GM18499 (cell line): ENCODE measurements around the gene B4GALT1.

ENCODE experiments used
- ATAC-seq: cut with Tn5 transposase; IDR thresholded peaks from one replicate; pipeline ENCODE4 v1.9.1; 2021; ENCODE audit warnings: moderate number of reproducible peaks; ENCODE audit not compliant: insufficient read depth, unreplicated experiment

Gene B4GALT1

GRCh38 chr9:33127881-33128280, 39.3 kb downstream of the B4GALT1 start:
- ATAC-seq = no peak

- ATAC-seq = no peak
Measured at GRCh38 chr9:33125871-33126823, 41.0 kb downstream of the B4GALT1 start.

- no peak for ATAC-seq
Measured at GRCh38 chr9:33125461-33125860, 41.7 kb downstream of the B4GALT1 start.

- no peak for ATAC-seq
Measured at GRCh38 chr9:33124751-33125381, 42.3 kb downstream of the B4GALT1 start.

DNA sequence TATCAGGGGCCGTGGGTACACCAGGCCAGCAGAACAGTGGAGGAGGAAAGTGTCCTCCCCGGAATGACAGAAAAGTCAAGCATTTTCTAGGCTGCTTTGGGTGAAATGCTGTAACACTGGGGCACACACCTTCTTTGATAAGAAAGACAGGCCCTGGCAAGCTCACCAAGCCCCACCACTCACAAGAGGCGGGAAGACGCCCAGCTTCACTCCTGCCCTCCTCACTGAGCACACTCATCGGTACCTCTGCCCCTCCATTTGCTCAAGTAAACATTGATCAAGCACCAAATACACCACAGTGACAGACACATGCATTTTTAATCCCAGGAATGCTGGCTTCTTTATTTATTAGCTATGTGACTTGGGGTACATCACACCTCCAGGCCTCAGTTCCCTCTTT, 43.1 kb downstream of the B4GALT1 start:
- ATAC-seq = no peak

DNA sequence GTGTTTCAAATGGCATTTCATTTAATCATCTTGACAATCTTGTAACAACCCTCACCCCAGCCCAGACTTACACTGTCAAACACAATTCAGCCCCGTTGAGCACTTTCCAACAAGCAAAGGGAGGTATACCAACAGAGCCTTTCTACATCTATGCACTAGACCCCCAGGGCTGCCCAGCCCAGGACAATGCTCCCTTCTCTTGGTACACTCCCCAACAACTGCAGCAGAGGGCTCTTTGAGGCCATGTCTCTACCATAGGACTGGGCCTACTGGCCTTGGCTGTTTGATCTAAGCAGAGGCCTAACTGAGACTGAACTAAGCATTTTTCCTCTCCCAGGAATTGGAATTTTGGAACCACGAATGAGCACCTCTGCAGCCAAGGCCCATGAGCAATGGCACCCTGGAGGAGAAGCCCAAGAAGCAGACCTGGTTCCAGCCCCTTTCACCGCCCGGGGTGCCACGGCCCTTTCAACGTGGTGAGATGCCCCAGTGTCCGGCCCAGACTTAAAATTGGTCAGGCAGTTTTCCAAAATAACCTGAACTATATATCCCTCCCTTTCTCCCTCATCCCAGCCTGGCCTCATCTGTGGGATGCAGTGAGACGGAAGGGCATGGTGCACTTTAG, 43.6 kb downstream of the B4GALT1 start:
- ATAC-seq = no peak

DNA sequence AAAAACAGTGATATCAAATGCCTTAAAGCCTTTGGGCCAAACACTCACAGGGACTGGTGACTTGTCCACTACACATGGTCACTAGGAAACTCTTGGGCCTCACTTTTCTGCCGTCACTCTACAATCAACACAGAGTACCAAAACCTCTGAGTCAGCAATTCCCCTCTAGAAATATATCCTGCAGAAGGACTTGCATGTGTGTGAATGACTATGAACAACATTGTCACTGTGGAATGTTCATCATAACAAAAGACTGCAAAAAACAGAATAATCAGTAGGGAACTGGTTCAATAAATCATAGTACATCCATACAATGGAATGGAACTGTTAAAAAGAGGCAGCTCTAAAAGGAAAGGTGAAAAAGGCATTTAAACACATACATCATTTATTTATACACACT, 46.5 kb downstream of the B4GALT1 start:
- ATAC-seq = no peak

GRCh38 chr9:33117796-33118195, 49.3 kb downstream of the B4GALT1 start:
- no peak for ATAC-seq

GRCh38 chr9:33117306-33117705, 49.8 kb downstream of the B4GALT1 start:
- no peak for ATAC-seq

- no peak for ATAC-seq
Measured at GRCh38 chr9:33116860-33117259, 50.3 kb downstream of the B4GALT1 start.

GRCh38 chr9:33114746-33115145, 52.4 kb downstream of the B4GALT1 start:
- ATAC-seq = no peak

DNA sequence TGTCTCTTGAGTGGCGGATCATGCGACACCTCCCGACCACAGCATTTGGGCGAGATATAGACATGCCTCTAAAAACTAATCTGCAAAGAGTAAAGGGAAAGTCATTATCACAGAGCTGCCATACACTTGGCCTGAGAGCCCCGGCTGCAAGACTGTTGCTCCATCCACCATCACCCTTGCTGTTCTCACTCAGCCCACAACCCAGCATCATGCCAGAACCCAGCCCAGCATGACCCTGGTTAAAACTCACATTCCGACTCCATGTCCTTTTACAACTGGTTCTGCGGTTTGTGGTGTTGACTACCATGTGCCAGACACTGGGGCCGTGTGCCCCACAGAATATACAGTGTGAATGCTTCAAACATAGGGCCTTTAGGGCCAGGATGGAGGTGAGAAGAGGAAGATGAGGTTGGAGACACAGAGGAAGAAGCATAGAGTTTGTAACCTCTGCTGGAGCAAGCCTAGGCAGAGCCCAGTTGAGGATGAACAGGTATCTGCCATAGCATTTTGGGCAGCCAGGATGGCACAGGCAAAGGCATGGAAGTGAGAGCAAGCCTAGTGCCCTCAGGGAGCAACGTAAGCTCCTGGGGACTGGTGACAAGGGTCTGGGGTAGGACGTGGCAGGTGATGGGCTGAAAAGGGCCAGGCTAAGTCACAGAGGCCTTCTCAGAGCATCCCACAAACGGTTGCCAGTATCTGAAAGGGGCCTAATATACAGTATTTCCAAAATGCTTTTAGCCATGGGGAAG, 53.2 kb downstream of the B4GALT1 start:
- no peak for ATAC-seq

DNA sequence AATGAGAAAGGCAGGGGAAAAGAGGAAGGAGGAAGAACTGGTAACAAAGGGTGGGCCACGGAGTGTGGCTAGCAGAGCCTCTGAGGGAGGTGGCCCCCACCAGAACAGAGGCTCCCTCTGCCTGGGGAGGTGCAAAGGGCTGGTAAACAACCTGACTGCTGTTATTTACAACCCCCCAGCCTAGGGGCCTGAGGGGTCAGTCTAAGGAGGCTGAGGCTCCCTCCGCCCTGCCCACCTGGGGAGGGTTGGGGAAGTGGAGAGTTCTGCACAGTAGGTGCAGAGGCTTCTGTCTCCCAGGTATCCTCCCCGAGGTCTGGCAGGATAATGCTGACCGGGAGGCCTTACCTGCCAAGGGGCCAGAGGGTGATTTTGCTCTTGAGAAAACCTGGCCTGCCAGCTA, 55.0 kb downstream of the B4GALT1 start:
- no peak for ATAC-seq

DNA sequence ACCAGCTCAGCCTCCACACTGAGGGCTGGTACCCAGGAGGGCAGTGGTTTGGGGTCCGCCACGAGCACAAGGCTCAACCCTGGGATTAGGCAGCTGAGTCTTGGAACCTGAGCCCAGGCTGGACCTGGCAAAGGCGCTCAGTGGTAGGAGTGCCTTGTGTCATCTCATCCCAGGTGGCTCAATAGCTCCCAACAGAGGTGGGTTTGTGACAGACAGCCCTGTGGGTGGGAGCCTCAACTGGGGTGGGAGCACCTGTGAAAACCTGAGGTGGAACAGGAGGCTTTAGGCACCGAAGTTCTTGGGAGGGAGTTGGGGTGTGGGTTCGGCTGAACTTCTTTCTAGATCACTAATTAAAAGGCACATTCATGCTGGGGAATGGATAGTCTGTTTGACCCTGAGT, 55.5 kb downstream of the B4GALT1 start:
- no peak for ATAC-seq

DNA sequence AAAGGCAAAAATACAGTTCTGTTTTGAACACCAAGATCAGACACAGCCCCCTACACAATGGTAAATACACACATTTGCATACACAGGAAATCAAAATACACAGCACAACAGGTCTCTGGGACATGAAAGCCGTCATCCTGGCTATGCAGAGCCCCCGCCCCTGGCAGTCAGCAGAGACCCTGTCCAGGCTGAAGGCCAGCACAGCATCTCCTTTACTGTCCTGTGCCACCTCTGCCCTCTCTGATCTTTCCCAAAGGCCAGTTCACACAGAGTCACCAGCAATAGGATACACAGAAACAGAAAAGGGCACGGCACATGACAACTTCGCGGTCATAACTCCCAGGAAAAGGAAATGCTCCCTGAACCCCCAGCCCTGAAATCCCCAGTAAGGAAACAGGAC, 56.5 kb downstream of the B4GALT1 start:
- ATAC-seq = no peak

DNA sequence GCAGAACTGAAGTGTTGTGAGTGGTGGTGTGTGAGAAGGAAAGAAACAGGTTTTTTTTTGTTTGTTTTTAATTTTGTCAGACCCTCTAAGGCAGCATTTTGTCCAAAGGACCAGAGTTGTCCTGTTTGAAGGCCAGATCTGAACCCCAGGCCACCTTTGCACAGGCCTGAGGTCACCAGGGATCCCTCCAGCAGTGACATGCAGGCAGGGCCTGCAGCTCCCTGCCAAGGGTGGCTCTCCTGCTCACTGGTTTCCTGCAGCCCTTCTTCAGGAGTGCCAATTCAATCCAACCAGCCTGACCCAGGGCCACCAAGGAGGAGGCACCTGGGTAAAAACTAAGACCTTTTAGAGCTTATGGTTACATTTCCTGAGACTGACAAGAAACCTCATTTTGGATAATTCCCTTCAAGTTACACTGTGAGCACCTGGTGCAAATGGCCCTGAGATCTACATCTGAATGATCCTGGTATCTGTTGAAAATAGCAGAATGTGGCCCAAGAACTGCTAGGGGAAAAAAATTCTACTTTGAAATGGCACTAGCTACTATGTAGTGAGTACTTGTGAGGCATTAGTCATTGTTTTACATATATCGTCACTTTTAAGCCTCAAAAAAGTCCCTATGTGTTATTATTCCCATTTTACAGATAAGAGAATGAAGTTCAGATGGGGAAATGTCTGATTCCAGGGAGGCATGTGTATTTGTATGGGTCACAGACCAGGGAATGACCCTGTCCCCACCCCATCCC, 57.1 kb downstream of the B4GALT1 start:
- no peak for ATAC-seq

GRCh38 chr9:33109097-33109496, 58.0 kb downstream of the B4GALT1 start:
- no peak for ATAC-seq

DNA sequence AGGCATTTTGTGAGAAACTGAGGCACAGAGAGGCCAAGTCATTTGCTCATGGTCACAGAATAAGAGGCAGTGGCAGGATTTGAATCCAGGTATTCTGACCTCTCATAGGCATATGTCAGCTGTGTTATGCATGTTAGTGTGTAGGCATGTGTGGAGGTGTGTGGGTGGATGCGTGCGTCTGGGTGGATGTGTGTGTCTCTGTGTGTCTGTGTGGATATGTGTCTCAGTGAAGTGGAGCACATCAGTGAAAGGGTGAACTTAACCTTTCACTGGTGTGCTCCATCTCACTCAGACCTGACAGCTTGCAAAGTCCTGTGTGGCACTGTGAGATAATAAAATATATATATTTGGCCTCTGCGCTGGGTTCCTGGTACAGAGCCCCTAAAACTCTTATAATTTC, 58.7 kb downstream of the B4GALT1 start:
- ATAC-seq = no peak

DNA sequence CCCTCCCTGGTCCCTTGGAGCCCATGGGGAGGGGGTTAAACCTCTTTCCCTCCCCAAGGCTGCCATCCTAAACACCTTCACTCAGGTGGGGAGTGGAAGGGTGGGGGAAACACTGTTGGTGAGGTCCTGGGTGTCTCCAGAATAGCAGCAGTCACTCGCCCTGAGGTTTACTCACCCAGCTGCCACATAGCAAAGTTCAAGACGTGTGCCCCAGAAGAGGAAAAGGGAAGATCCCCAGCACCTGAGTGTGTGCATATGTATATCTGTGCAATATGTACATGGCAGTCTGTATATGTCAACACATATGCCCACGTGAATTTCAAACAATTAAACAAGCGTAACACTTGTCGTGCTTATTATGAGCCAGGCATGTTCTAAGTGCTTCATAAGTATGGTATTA, 59.4 kb downstream of the B4GALT1 start:
- ATAC-seq = no peak
